A549 (cell line): ENCODE results near the gene DUS3L. TPM values are rescaled to one million over a fixed set of nuclear protein-coding genes. Genes with fewer than 3 reads are reported as not detected.
"Not testable (repeated sequence)": the region's sequence is repeated elsewhere in the genome, so short reads cannot be mapped to it uniquely, and the experiment has no call there.

Experiments
- ATAC-seq, 2 experiments: fragments of 200-7000 bp in 1 of 2; fragments of >200 bp in 1 of 2; cut with Nextera tagmentation in 1 of 2; cut with Tn5 transposase in 1 of 2; 3 replicates each; pipeline versions ENCODE4 v1.8.0 to v1.9.1; 2018 to 2020; ENCODE audit warnings: mild to moderate bottlenecking in 1 of 2, moderate library complexity in 1 of 2
- CTCF ChIA-PET: fragments of 300-600 bp; sonication (Branson Sonifier 250); formaldehyde crosslinking; extraction: SDS; loops from one replicate; lab custom pipeline; 2021; ENCODE audit warnings: antibody characterized with exemption, inconsistent platforms; lab: Yijun Ruan, JAX
- POLR2A ChIA-PET: fragments of 350-600 bp; formaldehyde crosslinking; extraction: SDS; loops from one replicate; lab custom pipeline; 2021; ENCODE audit warnings: antibody characterized with exemption, inconsistent platforms; lab: Yijun Ruan, JAX
- DNase-seq, 2 experiments: peaks; one replicate each; pipeline versions ENCODE4 v3.0.0 to v3.0.0-alpha.2; 2011 to 2016; ENCODE audit warnings: low read depth in 1 of 2, low spot score in 1 of 2
- FAIRE-seq: peaks from 2 replicates; lab custom pipeline; 2011; peaks lifted over from hg19 to GRCh38; lab: Jason Lieb, UNC
- H3K27ac ChIP-seq, 2 experiments: fragments of >200 bp; sonication (Bioruptor Twin); formaldehyde crosslinking; 3 replicates each; pipeline ENCODE4 v1.5.1; 2016 to 2017
- H3K4me1 ChIP-seq: fragments of >200 bp; sonication (Bioruptor Twin); formaldehyde crosslinking; 3 replicates; pipeline ENCODE4 v1.6.1; 2016
- H3K4me2 ChIP-seq: fragments of >200 bp; sonication (Bioruptor Twin); formaldehyde crosslinking; 3 replicates; pipeline ENCODE4 v1.6.1; 2016
- H3K4me3 ChIP-seq: fragments of >200 bp; sonication (Bioruptor Twin); formaldehyde crosslinking; 3 replicates; pipeline ENCODE4 v1.5.1; 2016
- H3K9me3 ChIP-seq: fragments of >200 bp; sonication (Bioruptor Twin); formaldehyde crosslinking; 3 replicates; pipeline ENCODE4 v1.6.1; 2016
- ATOH8 ChIP-seq: fragments of 250-450 bp; sonication (Bioruptor Pico); IDR thresholded peaks from 2 replicates; pipeline ENCODE4 v1.5.0; 2020; ENCODE audit warnings: low read depth, mild to moderate bottlenecking, moderate library complexity
- CBX8 ChIP-seq: fragments of 200-600 bp; sonication (generic); IDR thresholded peaks from 2 replicates; pipeline ENCODE4 v1.6.1; 2016
- CHD4 ChIP-seq: fragments of 200-600 bp; sonication (generic); IDR thresholded peaks from 2 replicates; pipeline ENCODE4 v1.6.1; 2016; ENCODE audit warnings: antibody characterized with exemption, mild to moderate bottlenecking, borderline replicate concordance
- E2F6 ChIP-seq: IDR thresholded peaks from 2 replicates; pipeline ENCODE4 v1.6.1; 2012; ENCODE audit warnings: low read depth, borderline replicate concordance
- JUN ChIP-seq, 2 experiments: fragments of >200 bp; sonication (Bioruptor Twin); formaldehyde crosslinking; IDR thresholded peaks; 2 replicates in 1 of 2; 3 replicates in 1 of 2; pipeline ENCODE4 v1.6.1; 2016 to 2017
- JUNB ChIP-seq: fragments of >200 bp; sonication (Bioruptor Twin); formaldehyde crosslinking; IDR thresholded peaks from 2 replicates; pipeline ENCODE4 v1.6.1; 2016
- POLR2AphosphoS2 ChIP-seq: conservative IDR thresholded peaks from 2 replicates; pipeline ENCODE4 v1.6.1; 2012; ENCODE audit warnings: low read length, improper control_type of control experiment, inconsistent platforms
- RAD21 ChIP-seq, 2 experiments: fragments of >200 bp in 1 of 2; sonication (Bioruptor Twin) in 1 of 2; formaldehyde crosslinking in 1 of 2; IDR thresholded peaks in 1 of 2; conservative IDR thresholded peaks in 1 of 2; 2 replicates in 1 of 2; 3 replicates in 1 of 2; pipeline ENCODE4 v1.6.1; 2012 to 2018; ENCODE audit warnings: inconsistent platforms in 1 of 2
- TP53 ChIP-seq: fragments of 250-450 bp; sonication (Bioruptor Pico); IDR thresholded peaks from 2 replicates; pipeline ENCODE4 v1.5.0; 2021; ENCODE audit warnings: mild to moderate bottlenecking, moderate library complexity
- ZFP36 ChIP-seq: fragments of 450-650 bp; IDR thresholded peaks from 2 replicates; pipeline ENCODE4 v1.6.1; 2014; ENCODE audit warnings: borderline replicate concordance; ENCODE audit not compliant: partially characterized antibody
- WGBS: methylation state at CpG from one replicate; pipeline ENCODE4 v1.1.6; 2017; ENCODE audit errors: missing lambda C conversion rate; 5-methylcytosine and 5-hydroxymethylcytosine counted together
- polyA plus RNA-seq, 4 experiments: library from polyadenylated mRNA; depleted of rRNA in 3 of 4; stranded (reverse); fragments of >200 nt; fragmentation: RNase III in 1 of 4; extraction: RNeasy Plus Mini Kit Qiagen cat#74134 plus additional on column Dnase treatment in 1 of 4; gene quantifications; 2 replicates in 3 of 4; 3 replicates in 1 of 4; pipeline ENCODE4 v1.2.3, GENCODE V29; 2011 to 2017

Gene DUS3L
- polyA plus RNA-seq, 2 of the 4 experiments (the other 2 are of a cell fraction) = 16.3 to 26.9 TPM

GRCh38 chr19:5785423-5785822, 5.5 kb downstream of the DUS3L start:
- 93% methylated on average over 17 of the region's 37 CpGs for WGBS
- no peak overlapping the region for H3K27ac ChIP-seq
- DNase-seq (no peak), ATAC-seq (no peak), FAIRE-seq (no peak)
- TF ChIP-seq TP53 (no peak), E2F6 (no peak), RAD21 (conservative IDR thresholded peaks at IDR 0.05 in 1 of 2, IDR thresholded peaks at IDR 0.05 in 1 of 2) (no peak), ATOH8 (CRISPR knock-in tag) (no peak), CHD4 (no peak)
- ChIA-PET CTCF (interaction anchor here (0.9 to 1.3 kb wide), 2 partner anchors 9 to 12 kb away, joined by 4 to 8 read pairs; no protein-coding TSS in a partner anchor), POLR2A (interaction anchor here (1.0 kb wide), 1 partner anchor 43 kb away, joined by 3 read pairs; no protein-coding TSS in a partner anchor)
- no peaks in the 10 kb centered on the region for H3K9me3 ChIP-seq
- no peak overlapping the region for H3K4me2 ChIP-seq
- H3K4me1 ChIP-seq = peaks cover 5% of the 10 kb centered on the region; the same call in 2 of the 3 replicates
- no peak overlapping the region for H3K4me3 ChIP-seq

GRCh38 chr19:5784581-5785147, 6.3 kb downstream of the DUS3L start, which contains the start of gene PRR22:
PRR22 (minus strand) TSS chr19:5784746; CDS start chr19:5784660, 86 bp downstream.
- FAIRE-seq (no peak), ATAC-seq (no peak), DNase-seq (no peak)
- no peaks in the 10 kb centered on the region for H3K9me3 ChIP-seq
- no peak within 1 kb of the TSS for H3K4me2 ChIP-seq
- 89% methylated on average over 9 of the region's 15 CpGs for WGBS
- ChIA-PET CTCF (interaction anchor here (1.3 to 2.7 kb wide), 2 partner anchors 9 to 19 kb away, joined by 8 to 10 read pairs; no protein-coding TSS in a partner anchor), POLR2A (interaction anchor here (0.6 to 1.0 kb wide), 2 partner anchors 11 to 43 kb away, joined by 3 to 4 read pairs; no protein-coding TSS in a partner anchor)
- no peak within 1 kb of the TSS for H3K4me3 ChIP-seq
- H3K27ac ChIP-seq = no peak within 1 kb of the TSS
- no peaks in the 10 kb centered on the region for H3K4me1 ChIP-seq
- peak; percentile 82 for TF ChIP-seq ZFP36
- no peak for TF ChIP-seq JUNB

DNA sequence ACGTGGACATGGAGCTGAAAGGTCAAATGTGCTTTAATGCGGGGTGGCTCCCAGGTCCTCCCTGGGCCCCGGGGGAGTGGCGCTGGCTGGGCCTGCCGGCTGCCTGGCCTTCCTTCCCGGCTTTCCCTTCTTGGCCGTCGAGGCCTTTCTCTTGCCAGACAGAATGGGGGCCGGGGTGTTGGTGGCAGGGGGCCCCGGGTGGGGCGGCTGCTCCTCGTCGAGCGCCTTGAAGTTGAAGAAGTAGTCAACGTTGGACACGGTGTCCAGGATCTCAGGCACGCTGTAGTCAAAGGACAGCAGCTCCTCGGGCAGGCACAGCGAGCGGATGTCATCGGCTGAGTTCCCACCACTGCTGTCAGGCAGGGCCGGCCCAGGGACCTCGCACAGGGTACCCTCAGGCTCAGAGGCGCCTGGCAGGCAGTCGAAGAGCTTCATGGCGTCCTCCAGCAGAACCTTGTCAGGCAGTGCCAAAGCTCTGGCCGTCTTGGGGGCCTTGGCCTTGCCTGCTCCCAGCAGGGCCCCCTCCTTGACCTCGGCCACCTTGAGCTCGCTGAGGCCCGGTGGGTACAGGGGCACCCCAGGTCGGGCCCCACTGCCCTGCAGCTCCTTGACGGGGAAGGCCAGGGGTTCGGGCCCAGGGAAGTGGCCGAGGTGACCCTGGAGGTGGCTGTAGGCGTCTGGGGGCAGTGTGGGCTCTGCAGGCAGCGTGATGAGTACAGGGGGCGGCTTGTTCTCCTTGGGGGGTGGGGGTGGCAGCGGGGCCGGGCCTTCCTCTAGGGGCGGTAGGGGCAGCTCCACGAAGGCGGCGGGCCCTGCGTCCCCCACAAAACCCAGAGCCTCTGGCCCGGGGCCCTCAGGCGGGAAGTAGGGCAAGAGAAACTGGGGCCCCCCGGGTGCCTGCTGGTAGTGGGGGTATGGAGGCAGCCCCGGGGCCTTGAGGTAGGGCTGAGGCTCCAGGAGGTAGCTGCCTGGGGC, 7.7 kb downstream of the DUS3L start:
- no peak overlapping the region for H3K27ac ChIP-seq
- DNase-seq (no peak), FAIRE-seq (no peak), ATAC-seq (peak; percentile 11 to 15; a peak in 3 of 6 replicates)
- TF ChIP-seq JUNB = no peak
- peak; percentile 21; the same call in 1 of the 2 replicates for TF ChIP-seq POLR2AphosphoS2
- 91% methylated on average over 14 of the region's 48 CpGs for WGBS
- CTCF ChIA-PET = interaction anchor here (1.1 to 2.7 kb wide), 3 partner anchors 9 to 21 kb away, joined by 4 to 10 read pairs (median 5); no protein-coding TSS in a partner anchor
- H3K9me3 ChIP-seq = no peaks in the 10 kb centered on the region
- H3K4me3 ChIP-seq = no peak overlapping the region
- POLR2A ChIA-PET = interaction anchor here (0.5 to 0.6 kb wide), 2 partner anchors 10 to 81 kb away, joined by 3 to 5 read pairs; no protein-coding TSS in a partner anchor
- no peaks in the 10 kb centered on the region for H3K4me1 ChIP-seq
- H3K4me2 ChIP-seq = no peak overlapping the region

- no peak for DNase-seq
- H3K4me2 ChIP-seq = no peak overlapping the region
- FAIRE-seq = no peak
- POLR2A ChIA-PET = no interaction called here
- H3K9me3 ChIP-seq = no peaks in the 10 kb centered on the region
- WGBS = no CpG with 5 or more reads among the region's 9 CpGs
- no peak overlapping the region for H3K4me3 ChIP-seq
- peak; percentile 21 to 30; a peak in 5 of 6 replicates for ATAC-seq
- TF ChIP-seq CBX8 = no peak
- peak in 1 of 2 experiments; percentile 18; a peak in 1 of 5 replicates for TF ChIP-seq JUN (IDR thresholded peaks at IDR 0.05)
- H3K4me1 ChIP-seq = no peaks in the 10 kb centered on the region
- CTCF ChIA-PET = interaction anchor here (1.3 to 2.7 kb wide), 2 partner anchors 11 to 22 kb away, joined by 4 to 10 read pairs; no protein-coding TSS in a partner anchor
- H3K27ac ChIP-seq = no peak overlapping the region
Observed at GRCh38 chr19:5782322-5782721, 8.6 kb downstream of the DUS3L start.

DNA sequence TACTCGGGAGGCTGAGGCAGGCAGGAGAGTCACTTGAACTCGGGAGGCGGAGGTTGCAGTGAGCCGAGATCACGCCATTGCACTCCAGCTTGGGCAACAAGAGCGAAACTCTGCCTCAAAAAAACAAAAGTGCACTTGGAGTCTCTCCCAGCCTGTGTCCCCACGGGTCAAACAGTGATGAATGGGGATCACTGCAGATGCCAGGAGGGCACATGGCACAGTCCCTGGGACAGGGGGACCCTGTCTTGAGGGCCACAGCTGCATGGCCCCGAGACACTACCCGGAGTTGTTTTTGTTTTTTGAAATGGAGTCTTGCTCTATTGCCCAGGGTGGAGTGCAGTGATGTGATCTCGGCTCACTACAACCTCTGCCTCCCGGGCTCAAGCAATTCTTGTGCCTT, 10.0 kb downstream of the DUS3L start:
- H3K9me3 ChIP-seq, FAIRE-seq, H3K4me3 ChIP-seq, H3K27ac ChIP-seq, DNase-seq, H3K4me2 ChIP-seq, H3K4me1 ChIP-seq, ATAC-seq: not testable (repeated sequence)
- ChIA-PET POLR2A (interaction anchor here (1.2 to 1.5 kb wide), 2 partner anchors 10 to 61 kb away, joined by 3 to 5 read pairs; partner anchors contain the start of genes CATSPERD, DUS3L and LONP1), CTCF (interaction anchor here (0.6 to 2.7 kb wide), 5 partner anchors 11 to 28 kb away, joined by 3 to 9 read pairs (median 4); no protein-coding TSS in a partner anchor)
- 85% methylated on average over 9 of the region's 11 CpGs for WGBS
